ENCODE data around the gene SLFN13. TPM values are rescaled to one million over a fixed set of nuclear protein-coding genes. Genes with fewer than 3 reads are reported as not detected.
A peak's percentile ranks its signal among the peaks of the same experiment; 100 is the strongest.

The SLFN13 gene, protein sequence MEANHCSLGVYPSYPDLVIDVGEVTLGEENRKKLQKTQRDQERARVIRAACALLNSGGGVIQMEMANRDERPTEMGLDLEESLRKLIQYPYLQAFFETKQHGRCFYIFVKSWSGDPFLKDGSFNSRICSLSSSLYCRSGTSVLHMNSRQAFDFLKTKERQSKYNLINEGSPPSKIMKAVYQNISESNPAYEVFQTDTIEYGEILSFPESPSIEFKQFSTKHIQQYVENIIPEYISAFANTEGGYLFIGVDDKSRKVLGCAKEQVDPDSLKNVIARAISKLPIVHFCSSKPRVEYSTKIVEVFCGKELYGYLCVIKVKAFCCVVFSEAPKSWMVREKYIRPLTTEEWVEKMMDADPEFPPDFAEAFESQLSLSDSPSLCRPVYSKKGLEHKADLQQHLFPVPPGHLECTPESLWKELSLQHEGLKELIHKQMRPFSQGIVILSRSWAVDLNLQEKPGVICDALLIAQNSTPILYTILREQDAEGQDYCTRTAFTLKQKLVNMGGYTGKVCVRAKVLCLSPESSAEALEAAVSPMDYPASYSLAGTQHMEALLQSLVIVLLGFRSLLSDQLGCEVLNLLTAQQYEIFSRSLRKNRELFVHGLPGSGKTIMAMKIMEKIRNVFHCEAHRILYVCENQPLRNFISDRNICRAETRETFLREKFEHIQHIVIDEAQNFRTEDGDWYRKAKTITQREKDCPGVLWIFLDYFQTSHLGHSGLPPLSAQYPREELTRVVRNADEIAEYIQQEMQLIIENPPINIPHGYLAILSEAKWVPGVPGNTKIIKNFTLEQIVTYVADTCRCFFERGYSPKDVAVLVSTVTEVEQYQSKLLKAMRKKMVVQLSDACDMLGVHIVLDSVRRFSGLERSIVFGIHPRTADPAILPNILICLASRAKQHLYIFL
- total RNA-seq (2014; rRNA removed; shearing (Covaris generic)) (not detected in 2 replicates), total RNA-seq (2022) (not detected in 2 replicates), Bru-seq, nascent RNA (not detected), BruChase-seq, experiment 1, labeled RNA remaining after a 6-hour chase (not detected), BruChase-seq, experiment 2, labeled RNA remaining after a 2-hour chase (percentile 8 among the genes with signal in this experiment)
- long read RNA-seq, result 0 reads

DNA sequence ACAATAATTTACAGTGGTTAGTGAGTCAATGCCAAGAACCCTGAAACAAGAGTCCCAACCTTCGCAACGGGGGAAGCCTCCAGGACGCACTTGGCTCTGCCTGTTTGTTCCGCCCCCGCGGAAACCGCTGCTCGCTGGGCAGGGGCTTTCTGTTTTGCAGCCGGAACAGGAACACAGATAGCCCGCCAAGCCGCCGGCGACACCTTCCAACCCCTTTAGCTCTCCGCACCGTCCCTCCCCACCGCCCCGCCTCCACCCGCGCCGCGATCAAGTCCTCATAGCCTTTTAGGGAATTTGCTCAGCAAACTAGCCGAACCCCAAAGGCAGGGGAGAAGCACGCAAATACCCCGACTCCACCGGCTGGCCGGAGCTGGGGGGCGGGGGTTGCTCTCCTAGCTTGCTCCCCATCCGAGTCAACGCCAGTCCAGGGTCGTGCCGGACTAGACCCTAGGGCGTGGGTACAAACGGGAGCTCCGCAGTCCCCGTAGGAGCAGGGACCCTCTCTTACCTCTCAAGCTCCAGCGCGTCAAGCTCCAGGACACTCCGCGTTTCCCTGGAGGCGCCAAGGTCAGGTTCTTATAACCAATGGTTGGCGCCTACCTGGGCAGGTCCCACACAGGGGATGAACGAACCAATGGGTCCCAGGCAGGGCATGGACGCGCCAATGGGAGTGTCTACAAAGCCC lies at the start of gene SLFN13:
SLFN13 (minus strand) TSS at position 553 of the 685 bp plus-strand sequence. CDS start 3,086 bp downstream, outside the sequence.
- Histone ChIP-seq H3K4me1 (ENCODE audit: insufficient read depth, low read length, poor library complexity, severe bottlenecking) (no peaks in the 10 kb centered on the region), H3K4me2 (ENCODE audit: low read length) (peak within 1 kb of the TSS; percentile 50; the same call in 1 of the 2 replicates), H3K4me3 (ENCODE audit: low read depth, low read length, poor library complexity, severe bottlenecking) (no peak within 1 kb of the TSS), H3K9me2 (ENCODE audit: insufficient read depth, low read length) (no peaks in the 10 kb centered on the region), H3K36me3 (ENCODE audit: insufficient read depth, low read length) (no peaks in the 10 kb centered on the region), H4K20me1 (ENCODE audit: insufficient read depth, low read length) (no peaks in the 10 kb centered on the region), H2AFZ (ENCODE audit: low read length) (peak within 1 kb of the TSS; percentile 55; the same call in 1 of the 2 replicates), H3K79me2 (ENCODE audit: insufficient read depth, low read depth, low read length) (no peaks in the 10 kb centered on the region), H3K27ac (ENCODE audit: low read depth, low read length, poor library complexity, severe bottlenecking) (no peak within 1 kb of the TSS), H3K9me3 (ENCODE audit: low read length) (no peaks in the 10 kb centered on the region)
- TF ChIP-seq, protein P1, sequence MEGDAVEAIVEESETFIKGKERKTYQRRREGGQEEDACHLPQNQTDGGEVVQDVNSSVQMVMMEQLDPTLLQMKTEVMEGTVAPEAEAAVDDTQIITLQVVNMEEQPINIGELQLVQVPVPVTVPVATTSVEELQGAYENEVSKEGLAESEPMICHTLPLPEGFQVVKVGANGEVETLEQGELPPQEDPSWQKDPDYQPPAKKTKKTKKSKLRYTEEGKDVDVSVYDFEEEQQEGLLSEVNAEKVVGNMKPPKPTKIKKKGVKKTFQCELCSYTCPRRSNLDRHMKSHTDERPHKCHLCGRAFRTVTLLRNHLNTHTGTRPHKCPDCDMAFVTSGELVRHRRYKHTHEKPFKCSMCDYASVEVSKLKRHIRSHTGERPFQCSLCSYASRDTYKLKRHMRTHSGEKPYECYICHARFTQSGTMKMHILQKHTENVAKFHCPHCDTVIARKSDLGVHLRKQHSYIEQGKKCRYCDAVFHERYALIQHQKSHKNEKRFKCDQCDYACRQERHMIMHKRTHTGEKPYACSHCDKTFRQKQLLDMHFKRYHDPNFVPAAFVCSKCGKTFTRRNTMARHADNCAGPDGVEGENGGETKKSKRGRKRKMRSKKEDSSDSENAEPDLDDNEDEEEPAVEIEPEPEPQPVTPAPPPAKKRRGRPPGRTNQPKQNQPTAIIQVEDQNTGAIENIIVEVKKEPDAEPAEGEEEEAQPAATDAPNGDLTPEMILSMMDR (conservative IDR thresholded peaks at IDR 0.05; ENCODE audit: low read length), result no peak
- no peak for TF ChIP-seq EZH2phosphoT487 (IDR thresholded peaks at IDR 0.05; ENCODE audit: borderline replicate concordance, low read depth, low read length)
- BruUV-seq (replicated peaks), result no TSS peak
- ChIA-PET CTCF (ENCODE audit: unreplicated experiment) (no interaction called here), POLR2A (no interaction called here)
- DNase-seq (ENCODE audit: low spot score), result peak; percentile 22
- intact Hi-C loops (cut with micrococcal nuclease; ENCODE audit: unreplicated experiment), result no loop called here

DNA sequence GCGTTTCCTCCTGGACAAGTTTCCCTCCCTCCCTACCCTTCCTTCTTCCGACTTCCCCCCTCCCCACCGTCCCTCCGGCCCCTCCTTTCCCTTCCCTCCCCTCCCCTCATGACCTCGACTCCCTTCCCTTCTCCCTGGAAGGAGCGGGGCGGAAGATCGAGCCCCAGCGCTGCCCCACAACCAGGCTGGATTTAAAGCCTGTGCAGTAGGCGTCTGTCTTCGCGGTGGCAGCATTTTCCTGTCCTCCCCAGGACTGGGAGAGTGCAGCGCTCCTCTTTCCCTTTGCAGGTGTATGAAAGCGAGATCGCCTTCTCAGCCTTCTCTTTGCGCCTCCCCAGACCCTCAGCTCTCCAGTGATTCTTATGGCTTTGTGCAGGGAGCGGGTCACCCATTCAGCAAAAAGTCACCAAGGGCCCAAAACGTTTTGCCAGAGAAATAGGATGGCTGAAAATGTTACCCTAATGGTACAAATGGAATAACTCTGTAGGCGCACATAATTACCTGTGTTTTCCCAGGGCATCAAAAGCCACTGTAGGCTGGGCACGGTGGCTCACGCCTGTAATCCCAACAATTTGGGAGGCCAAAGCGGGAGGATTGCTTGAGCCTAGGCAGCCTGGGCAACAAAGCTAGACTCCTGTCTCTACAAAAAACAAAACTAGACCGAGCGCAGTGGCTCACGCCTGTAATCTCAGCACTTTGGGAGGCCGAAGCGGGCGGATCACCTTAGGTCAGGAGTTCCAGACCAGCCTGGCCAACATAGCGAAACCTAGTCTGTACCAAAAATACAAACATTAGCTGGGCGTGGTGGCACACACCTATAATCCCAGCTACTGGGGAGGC lies 48.1 kb upstream of the SLFN13 start:
- H3K9me2 ChIP-seq (ENCODE audit: insufficient read depth, low read length), result no peaks in the 10 kb centered on the region
- H3K4me1 ChIP-seq (ENCODE audit: insufficient read depth, low read length, poor library complexity, severe bottlenecking), result no peaks in the 10 kb centered on the region
- H3K27ac ChIP-seq (ENCODE audit: low read depth, low read length, poor library complexity, severe bottlenecking), result no peak overlapping the region
- no peak for DNase-seq (ENCODE audit: low spot score)
- CTCF ChIA-PET (ENCODE audit: unreplicated experiment), result no interaction called here
- H3K4me2 ChIP-seq (ENCODE audit: low read length), result no peak overlapping the region
- H2AFZ ChIP-seq (ENCODE audit: low read length), result no peak overlapping the region
- no peak overlapping the region for H3K4me3 ChIP-seq (ENCODE audit: low read depth, low read length, poor library complexity, severe bottlenecking)
- POLR2A ChIA-PET, result no interaction called here
- intact Hi-C loops (cut with micrococcal nuclease; ENCODE audit: unreplicated experiment), result no loop called here
- no peaks in the 10 kb centered on the region for H3K79me2 ChIP-seq (ENCODE audit: insufficient read depth, low read depth, low read length)
- no TSS peak for BruUV-seq (replicated peaks)
- no peaks in the 10 kb centered on the region for H3K9me3 ChIP-seq (ENCODE audit: low read length)
- TF ChIP-seq, protein P1 (conservative IDR thresholded peaks at IDR 0.05; ENCODE audit: low read length), result no peak
- no peak for TF ChIP-seq EZH2phosphoT487 (IDR thresholded peaks at IDR 0.05; ENCODE audit: borderline replicate concordance, low read depth, low read length)
- H4K20me1 ChIP-seq (ENCODE audit: insufficient read depth, low read length), result no peaks in the 10 kb centered on the region
- H3K36me3 ChIP-seq (ENCODE audit: insufficient read depth, low read length), result no peaks in the 10 kb centered on the region
